HG03159 (cell line): ENCODE measurements around the gene TTLL5.
"Not testable (repeated sequence)": the region's sequence is repeated elsewhere in the genome, so short reads cannot be mapped to it uniquely, and the experiment has no call there.

ENCODE experiments used
- ATAC-seq: cut with Tn5 transposase; IDR thresholded peaks from one replicate; pipeline ENCODE4 v1.9.1; 2021; ENCODE audit warnings: mild to moderate bottlenecking, moderate library complexity; ENCODE audit not compliant: unreplicated experiment

TTLL5 gene

GRCh38 chr14:75648066-75648838 lies 12.8 kb upstream of the TTLL5 start:
- ATAC-seq = no peak

GRCh38 chr14:75649337-75649736 lies 11.7 kb upstream of the TTLL5 start:
- no peak for ATAC-seq

- ATAC-seq = no peak
Observed at GRCh38 chr14:75649773-75650172, 11.3 kb upstream of the TTLL5 start.

- no peak for ATAC-seq
Observed at GRCh38 chr14:75650253-75651058, 10.6 kb upstream of the TTLL5 start.

- ATAC-seq = no peak
Observed at GRCh38 chr14:75653563-75653962, 7.5 kb upstream of the TTLL5 start.

GRCh38 chr14:75654127-75654732 lies 6.8 kb upstream of the TTLL5 start:
- no peak for ATAC-seq

GRCh38 chr14:75655235-75655634 lies 5.8 kb upstream of the TTLL5 start:
- no peak for ATAC-seq

GRCh38 chr14:75657331-75657730 lies 3.7 kb upstream of the TTLL5 start:
- no peak for ATAC-seq

- ATAC-seq = no peak
Observed at GRCh38 chr14:75658957-75659356, 2.1 kb upstream of the TTLL5 start.

GRCh38 chr14:75660238-75660629 lies 812 bp upstream of the TTLL5 start:
- no peak for ATAC-seq

GRCh38 chr14:75661499-75661814 lies 411 bp downstream of the TTLL5 start:
- ATAC-seq = peak; percentile 8

GRCh38 chr14:75662966-75663365 lies 1.9 kb downstream of the TTLL5 start:
- no peak for ATAC-seq

GRCh38 chr14:75667099-75667765 lies 6.2 kb downstream of the TTLL5 start:
- ATAC-seq = no peak

- ATAC-seq = no peak
Observed at GRCh38 chr14:75672605-75673192, 11.7 kb downstream of the TTLL5 start.

GRCh38 chr14:75673345-75674035 lies 12.4 kb downstream of the TTLL5 start:
- no peak for ATAC-seq

GRCh38 chr14:75675265-75675960 lies 14.4 kb downstream of the TTLL5 start:
- ATAC-seq = no peak

GRCh38 chr14:75685910-75686309 lies 24.9 kb downstream of the TTLL5 start:
- ATAC-seq = no peak

- ATAC-seq = no peak
Observed at GRCh38 chr14:75689012-75689411, 28.0 kb downstream of the TTLL5 start.

GRCh38 chr14:75690010-75690409 lies 29.0 kb downstream of the TTLL5 start:
- ATAC-seq = no peak

- ATAC-seq = not testable (repeated sequence)
Observed at GRCh38 chr14:75695025-75695424, 34.0 kb downstream of the TTLL5 start.
